ENCODE results near the gene RFX4. TPM values are rescaled to one million over a fixed set of nuclear protein-coding genes. Genes with fewer than 3 reads are reported as not detected.

Gene RFX4
- polyA plus RNA-seq, 12 donors, result 0.07 to 0.57 (median 0.25) TPM; not detected in 4

DNA sequence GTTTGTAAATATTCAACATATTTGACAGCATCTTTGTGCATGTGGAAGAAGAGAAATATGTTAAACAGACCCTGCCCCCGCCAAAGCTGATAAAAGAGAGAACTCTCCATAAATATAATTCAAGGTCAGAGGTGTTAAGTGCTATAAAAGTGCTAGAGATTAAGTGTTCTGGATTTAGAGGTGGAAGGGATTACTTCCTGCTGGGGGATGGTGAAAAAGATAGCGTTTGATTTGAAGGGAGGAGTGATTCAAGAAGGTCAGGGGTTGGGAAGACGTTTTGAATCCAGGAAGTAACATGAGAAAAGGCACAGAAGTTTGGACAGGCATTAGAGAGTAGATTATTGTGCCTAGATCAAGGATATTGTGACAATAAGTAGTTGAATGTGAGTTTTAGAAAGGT is 221.9 kb downstream of the RFX4 start:
- DNase-seq, result no peak

Other genes starting within 250 kb of the RFX4 start
- 10 to 100 TPM in 10 of 12 donors, 1 to 10 TPM in 1, not detected in 1; 8.2 to 15.2 (median 14.3) TPM for gene POLR3B, start 225.3 kb upstream of the RFX4 start, polyA plus RNA-seq (ENCODE audit: insufficient read length in 12 of 12)
- gene RIC8B, start 191.7 kb downstream of the RFX4 start, polyA plus RNA-seq (ENCODE audit: insufficient read length in 12 of 12), result 10 to 100 TPM in 11 of 12 donors, not detected in 1; 13.4 to 23.1 (median 16.9) TPM

Measured in muscle of arm (tissue), 12 donors.